ENCODE data around the gene GDF10. TPM values are rescaled to one million over a fixed set of nuclear protein-coding genes. Genes with fewer than 3 reads are reported as not detected.

GDF10 gene
- total and polyA plus RNA-seq, 9 of the 15 experiments (the other 6 are each of a cell fraction or from before 2014, with no cell fraction given) = 0.03 to 0.20 (median 0.11) TPM; not detected in 6

- TF ChIP-seq MGA (IDR thresholded peaks at IDR 0.05) (peak; percentile 13), CBFA2T3 (IDR thresholded peaks at IDR 0.05) (peak; percentile 78), DPF2 (IDR thresholded peaks at IDR 0.05) (0 out of 2 replicates have a peak, but pooled peaks have one; percentile 28), ZNF445 (CRISPR knock-in tag; IDR thresholded peaks at IDR 0.05; ENCODE audit: low read depth) (no peak), L3MBTL2 (IDR thresholded peaks at IDR 0.05) (peak; percentile 50; the same call in 1 of the 2 replicates), NFIC (IDR thresholded peaks at IDR 0.05) (peak; percentile 68), SP2 (IDR thresholded peaks at IDR 0.05; ENCODE audit: extremely low read depth, low read depth, low read length, poor library complexity, severe bottlenecking) (no peak), STAT5A (IDR thresholded peaks at IDR 0.05; ENCODE audit: borderline replicate concordance, low read length) (no peak), ATF1 (CRISPR knock-in tag; IDR thresholded peaks at IDR 0.05) (no peak), ATF1 (tag; IDR thresholded peaks at IDR 0.05) (0 out of 2 replicates have a peak, but pooled peaks have one; percentile 23), TCF3 (CRISPR knock-in tag; IDR thresholded peaks at IDR 0.05) (peak; percentile 64), EP300 (IDR thresholded peaks at IDR 0.05; ENCODE audit: low read length) (0 out of 2 replicates have a peak, but pooled peaks have one; percentile 29), SAFB (IDR thresholded peaks at IDR 0.05; ENCODE audit: borderline replicate concordance, low read depth, low read length) (no peak), ARID1B (IDR thresholded peaks at IDR 0.05) (peak; percentile 32; the same call in 1 of the 2 replicates)
Measured at GRCh38 chr10:47311193-47311931, 11.4 kb downstream of the GDF10 start (continued).

Data from K562 (cell line).